ENCODE measurements around the gene ITPRID1. TPM values are rescaled to one million over a fixed set of nuclear protein-coding genes. Genes with fewer than 3 reads are reported as not detected.
"Not testable (repeated sequence)": the region's sequence is repeated elsewhere in the genome, so short reads cannot be mapped to it uniquely, and the experiment has no call there.

ITPRID1 gene
- total RNA-seq: 1 to 10 TPM; 2.8 to 6.3 (median 4.4) TPM

DNA sequence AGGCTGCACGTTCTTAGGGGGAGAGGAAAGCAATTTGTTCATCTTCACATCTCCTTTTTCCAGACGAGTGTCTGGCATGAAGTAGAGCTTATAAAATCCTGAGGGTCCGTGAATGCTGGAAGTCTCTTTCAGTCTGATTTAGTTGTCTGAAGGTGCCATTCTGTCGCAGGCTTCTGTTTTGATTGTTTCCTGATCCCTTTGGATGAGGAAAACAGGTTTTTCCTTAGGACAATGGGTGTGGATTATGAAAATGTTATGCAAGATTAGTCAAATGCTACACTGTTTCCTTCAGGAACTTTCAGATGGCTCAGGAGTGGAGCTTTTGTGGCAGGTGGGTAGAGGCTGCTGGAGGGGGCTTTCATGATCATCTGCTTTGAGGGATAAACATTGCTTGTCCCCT is at the start of gene ITPRID1:
ITPRID1 (plus strand) TSS at position 301 of the 400 bp plus-strand sequence. CDS start 38,935 bp downstream, outside the sequence.
- Histone ChIP-seq H3K9me3 (no peaks in the 10 kb centered on the region), H3K27ac (no peak within 1 kb of the TSS), H3K27me3 (no peaks in the 10 kb centered on the region), H3K4me3 (no peak within 1 kb of the TSS), H3K36me3 (no peaks in the 10 kb centered on the region), H3K4me1 (no peaks in the 10 kb centered on the region)
- WGBS, 2 donors (ENCODE audit: low coverage in 1 of 2): 0 to 61% methylated on average over 1 to 4 of the region's 4 CpGs
- TF ChIP-seq EP300 (IDR thresholded peaks at IDR 0.05; ENCODE audit: low read depth) (no peak), POLR2AphosphoS5 (IDR thresholded peaks at IDR 0.05) (no peak), POLR2A (IDR thresholded peaks at IDR 0.05) (no peak)
- TF ChIP-seq, protein P1, sequence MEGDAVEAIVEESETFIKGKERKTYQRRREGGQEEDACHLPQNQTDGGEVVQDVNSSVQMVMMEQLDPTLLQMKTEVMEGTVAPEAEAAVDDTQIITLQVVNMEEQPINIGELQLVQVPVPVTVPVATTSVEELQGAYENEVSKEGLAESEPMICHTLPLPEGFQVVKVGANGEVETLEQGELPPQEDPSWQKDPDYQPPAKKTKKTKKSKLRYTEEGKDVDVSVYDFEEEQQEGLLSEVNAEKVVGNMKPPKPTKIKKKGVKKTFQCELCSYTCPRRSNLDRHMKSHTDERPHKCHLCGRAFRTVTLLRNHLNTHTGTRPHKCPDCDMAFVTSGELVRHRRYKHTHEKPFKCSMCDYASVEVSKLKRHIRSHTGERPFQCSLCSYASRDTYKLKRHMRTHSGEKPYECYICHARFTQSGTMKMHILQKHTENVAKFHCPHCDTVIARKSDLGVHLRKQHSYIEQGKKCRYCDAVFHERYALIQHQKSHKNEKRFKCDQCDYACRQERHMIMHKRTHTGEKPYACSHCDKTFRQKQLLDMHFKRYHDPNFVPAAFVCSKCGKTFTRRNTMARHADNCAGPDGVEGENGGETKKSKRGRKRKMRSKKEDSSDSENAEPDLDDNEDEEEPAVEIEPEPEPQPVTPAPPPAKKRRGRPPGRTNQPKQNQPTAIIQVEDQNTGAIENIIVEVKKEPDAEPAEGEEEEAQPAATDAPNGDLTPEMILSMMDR (IDR thresholded peaks at IDR 0.05): no peak
- DNase-seq: no peak
- in situ Hi-C loops (cut with MboI; ENCODE audit: low pct_ligation_motif_present in 1 of 4, low pct_unique_long_range_greater_than_20kb in 1 of 4, low sequenced_read_pairs in 3 of 4) (loop anchor here in 1 of 4 donors (25.0 kb wide), 1 partner anchor 99 kb away; no protein-coding TSS in a partner anchor), intact Hi-C loops (cut with DNase I; ENCODE audit: low total_unique reads) (loop anchor here (5.0 kb wide), 1 partner anchor 1904 kb away; no protein-coding TSS in a partner anchor)

DNA sequence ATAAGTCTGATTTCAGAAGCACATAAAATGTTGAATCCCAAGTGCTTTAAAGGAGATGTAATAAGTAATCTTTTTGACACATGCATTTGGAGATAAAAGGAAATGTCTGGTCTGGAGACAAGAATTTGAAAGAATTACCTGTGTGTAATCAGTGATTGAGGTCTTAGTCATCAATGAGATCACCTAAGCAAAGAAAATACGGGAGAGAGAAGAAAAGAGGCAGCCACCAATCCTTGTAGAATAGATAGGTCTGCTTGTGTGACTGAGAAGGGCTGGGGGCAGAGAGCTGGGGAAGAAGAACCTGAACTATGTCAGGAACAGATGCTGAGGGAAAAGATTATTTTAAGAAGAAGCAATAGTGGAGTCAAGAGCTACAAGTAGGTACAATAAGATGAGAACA is 49.3 kb upstream of the ITPRID1 start:
- Histone ChIP-seq H3K36me3 (no peaks in the 10 kb centered on the region), H3K4me1 (no peaks in the 10 kb centered on the region), H3K27me3 (no peaks in the 10 kb centered on the region), H3K4me3 (no peak overlapping the region), H3K27ac (no peak overlapping the region), H3K9me3 (no peaks in the 10 kb centered on the region)
- intact Hi-C loops (cut with DNase I; ENCODE audit: low total_unique reads): no loop called here
- 49 to 88% methylated on average over 1 of the region's 1 CpG for WGBS, 2 donors (ENCODE audit: low coverage in 1 of 2)
- DNase-seq: no peak
- in situ Hi-C loops (cut with MboI; ENCODE audit: low pct_ligation_motif_present in 1 of 4, low pct_unique_long_range_greater_than_20kb in 1 of 4, low sequenced_read_pairs in 3 of 4): no loop called here
- TF ChIP-seq EP300 (IDR thresholded peaks at IDR 0.05; ENCODE audit: low read depth) (no peak), POLR2AphosphoS5 (IDR thresholded peaks at IDR 0.05) (no peak), POLR2A (IDR thresholded peaks at IDR 0.05) (no peak)
- TF ChIP-seq, protein P1 (IDR thresholded peaks at IDR 0.05): no peak

DNA sequence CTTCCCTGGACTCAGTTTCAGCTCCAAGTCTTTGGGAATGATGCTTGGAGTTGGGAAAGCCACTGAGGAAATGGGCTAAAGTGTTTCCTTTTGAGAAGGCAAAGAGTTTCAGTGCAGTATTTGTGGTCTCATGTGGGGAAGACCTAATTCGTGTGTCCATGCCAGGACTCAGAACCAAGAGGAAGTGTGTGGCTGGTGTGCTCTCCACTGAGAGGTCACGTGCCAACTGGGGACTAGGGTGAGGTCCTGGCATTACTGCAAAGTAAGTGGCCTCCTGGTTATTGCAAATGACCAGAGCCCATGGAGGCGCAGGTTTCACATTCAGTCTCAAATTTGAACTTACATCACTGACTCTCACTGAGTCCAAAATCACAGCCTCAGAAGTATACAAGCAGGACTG is 48.6 kb upstream of the ITPRID1 start:
- in situ Hi-C loops (cut with MboI; ENCODE audit: low pct_ligation_motif_present in 1 of 4, low pct_unique_long_range_greater_than_20kb in 1 of 4, low sequenced_read_pairs in 3 of 4) (no loop called here), intact Hi-C loops (cut with DNase I; ENCODE audit: low total_unique reads) (no loop called here)
- WGBS, 2 donors (ENCODE audit: low coverage in 1 of 2): 50 to 57% methylated on average over 2 to 3 of the region's 3 CpGs
- H3K9me3 ChIP-seq: no peaks in the 10 kb centered on the region
- H3K27me3 ChIP-seq: no peaks in the 10 kb centered on the region
- TF ChIP-seq EP300 (IDR thresholded peaks at IDR 0.05; ENCODE audit: low read depth): no peak
- TF ChIP-seq POLR2A (IDR thresholded peaks at IDR 0.05): no peak
- TF ChIP-seq, protein P1 (IDR thresholded peaks at IDR 0.05): no peak
- no peak for TF ChIP-seq POLR2AphosphoS5 (IDR thresholded peaks at IDR 0.05)
- no peak for DNase-seq
- H3K27ac ChIP-seq: no peak overlapping the region
- no peaks in the 10 kb centered on the region for H3K4me1 ChIP-seq
- H3K36me3 ChIP-seq: no peaks in the 10 kb centered on the region
- H3K4me3 ChIP-seq: no peak overlapping the region

DNA sequence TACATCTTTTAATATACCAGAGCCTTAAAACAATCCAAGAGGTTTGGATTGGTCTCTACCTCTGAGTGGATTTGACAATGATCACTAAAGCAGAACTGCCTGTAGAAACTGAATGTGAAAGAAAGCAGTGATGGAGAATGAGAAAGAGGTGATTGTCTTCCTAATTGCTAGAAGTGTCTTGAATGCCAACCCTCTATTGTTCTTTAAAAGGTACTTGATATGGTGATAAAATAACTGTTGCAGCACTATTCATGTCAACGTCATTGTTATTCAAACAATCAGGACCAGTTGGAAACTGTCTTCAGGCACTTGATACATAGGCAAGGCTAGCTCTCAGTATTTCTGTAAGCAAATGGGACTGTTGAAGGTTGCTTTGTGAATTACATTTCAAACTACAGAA is 47.9 kb upstream of the ITPRID1 start:
- in situ Hi-C loops (cut with MboI; ENCODE audit: low pct_ligation_motif_present in 1 of 4, low pct_unique_long_range_greater_than_20kb in 1 of 4, low sequenced_read_pairs in 3 of 4) (no loop called here), intact Hi-C loops (cut with DNase I; ENCODE audit: low total_unique reads) (no loop called here)
- Histone ChIP-seq H3K4me3 (no peak overlapping the region), H3K27ac (no peak overlapping the region), H3K9me3 (no peaks in the 10 kb centered on the region), H3K36me3 (no peaks in the 10 kb centered on the region), H3K4me1 (no peaks in the 10 kb centered on the region), H3K27me3 (no peaks in the 10 kb centered on the region)
- 29 to 80% methylated on average over 1 of the region's 1 CpG for WGBS, 2 donors (ENCODE audit: low coverage in 1 of 2)
- no peak for DNase-seq
- TF ChIP-seq, protein P1 (IDR thresholded peaks at IDR 0.05): no peak
- TF ChIP-seq EP300 (IDR thresholded peaks at IDR 0.05; ENCODE audit: low read depth) (no peak), POLR2A (IDR thresholded peaks at IDR 0.05) (no peak), POLR2AphosphoS5 (IDR thresholded peaks at IDR 0.05) (no peak)

DNA sequence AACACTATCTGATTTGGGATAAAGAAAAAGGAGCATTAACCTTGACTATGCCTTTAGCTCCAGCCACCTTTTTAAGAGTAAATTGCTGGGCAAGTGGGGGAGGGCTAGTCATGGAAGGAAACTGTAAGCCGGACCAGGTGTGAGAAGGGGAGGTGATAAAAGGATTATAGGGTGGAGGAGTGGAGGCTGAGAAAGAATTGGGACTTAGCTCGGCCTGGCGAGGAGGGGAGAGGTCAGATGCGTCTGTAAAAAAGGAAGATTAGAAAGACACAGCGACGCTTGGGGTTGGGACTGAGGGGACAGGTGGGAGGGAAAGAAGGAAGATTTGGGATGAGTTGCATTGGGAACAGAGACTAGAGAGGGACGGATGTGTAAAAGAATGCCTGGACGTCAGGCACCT is 43.0 kb upstream of the ITPRID1 start:
- in situ Hi-C loops (cut with MboI; ENCODE audit: low pct_ligation_motif_present in 1 of 4, low pct_unique_long_range_greater_than_20kb in 1 of 4, low sequenced_read_pairs in 3 of 4); DNase-seq; H3K36me3 ChIP-seq; H3K4me1 ChIP-seq; intact Hi-C loops (cut with DNase I; ENCODE audit: low total_unique reads); H3K4me3 ChIP-seq; H3K27ac ChIP-seq; H3K27me3 ChIP-seq; H3K9me3 ChIP-seq: not testable (repeated sequence)
- WGBS, 2 donors (ENCODE audit: low coverage in 1 of 2): 71 to 75% methylated on average over 7 to 8 of the region's 8 CpGs
